K562 (cell line): ENCODE data around the gene CSF1R. TPM values are rescaled to one million over a fixed set of nuclear protein-coding genes. Genes with fewer than 3 reads are reported as not detected.

Source experiments
- GABPA ChIP-seq: fragments of 200-800 bp; sonication (Bioruptor generic); conservative IDR thresholded peaks from 2 replicates; pipeline ENCODE4 v1.6.1; 2016; ENCODE audit warnings: low read depth, missing genetic modification characterization, missing compliant biosample characterization
- polyA plus RNA-seq, 8 experiments: library from polyadenylated mRNA; depleted of rRNA in 4 of 8; stranded (reverse) in 5 of 8; unstranded in 3 of 8; fragments of >200 nt; fragmentation: Nextera tagmentation in 2 of 8; fragmentation: Illumina TruSeq in 1 of 8; extraction: Ambion mirVana in 2 of 8; extraction: Trizol in 1 of 8; gene quantifications; 2 replicates each; pipeline versions ENCODE4 v1.2.1 to v1.2.3, GENCODE V29; 2011 to 2014; ENCODE audit warnings: inconsistent platforms in 1 of 8, missing spikeins in 1 of 8
- total RNA-seq, 7 experiments: library from RNA; depleted of rRNA in 6 of 7; stranded (reverse); fragments of >200 nt in 6 of 7; fragmentation: Illumina TruSeq in 2 of 7; extraction: Trizol in 2 of 7; gene quantifications; 2 replicates each; pipeline versions ENCODE4 v1.2.1 to v1.2.3, GENCODE V29; 2011 to 2021; ENCODE audit warnings: low replicate concordance in 1 of 7
- TF ChIP-seq, protein P1 (sequence below), 2 experiments: fragments of 150-350 bp in 1 of 2; IDR thresholded peaks; 2 replicates each; pipeline ENCODE4 v1.6.1; 2012 to 2016; ENCODE audit warnings: low read depth in 2 of 2, low read length in 2 of 2, mild to moderate bottlenecking in 1 of 2, moderate library complexity in 1 of 2
- TF ChIP-seq, protein P2 (sequence below), 2 experiments: IDR thresholded peaks in 1 of 2; conservative IDR thresholded peaks in 1 of 2; 2 replicates each; pipeline ENCODE4 v1.6.1; 2016; ENCODE audit warnings: low read depth in 2 of 2, mild to moderate bottlenecking in 1 of 2, missing compliant biosample characterization in 1 of 2, missing genetic modification characterization in 1 of 2, moderate library complexity in 1 of 2

The CSF1R gene
- total and polyA plus RNA-seq, 9 of the 15 experiments (the other 6 are each of a cell fraction or from before 2014, with no cell fraction given): 0.03 to 0.64 (median 0.20) TPM; not detected in 6

DNA sequence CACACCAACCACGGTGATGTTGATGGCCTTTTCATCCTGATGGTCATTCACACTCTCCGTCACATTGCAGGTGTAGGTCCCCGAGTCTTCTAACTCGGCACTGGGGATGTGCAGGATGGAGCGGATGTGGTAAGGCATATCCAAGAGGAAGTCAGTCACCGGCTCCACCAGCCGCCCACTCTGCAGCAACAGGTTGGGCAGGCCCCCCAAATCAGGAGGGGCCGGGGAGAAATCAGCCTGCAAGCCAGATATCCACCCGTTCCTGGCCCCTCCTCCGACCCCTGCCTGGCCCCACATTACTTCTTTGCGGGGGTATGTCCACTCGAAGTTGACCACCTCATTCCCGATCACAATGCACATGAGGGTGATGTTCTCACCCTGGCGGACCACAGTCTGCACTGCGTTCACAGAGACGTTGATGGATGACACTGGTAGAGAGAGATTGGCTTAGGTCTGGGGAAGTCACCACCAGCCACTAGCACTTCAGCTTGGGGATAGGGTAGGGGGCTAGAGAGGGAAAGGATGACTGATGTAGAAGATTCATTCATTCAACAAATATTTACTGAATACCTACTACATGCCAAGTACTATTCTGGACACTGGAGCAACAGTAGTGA is 47.3 kb upstream of the CSF1R start (continued):
- TF ChIP-seq, protein P1, sequence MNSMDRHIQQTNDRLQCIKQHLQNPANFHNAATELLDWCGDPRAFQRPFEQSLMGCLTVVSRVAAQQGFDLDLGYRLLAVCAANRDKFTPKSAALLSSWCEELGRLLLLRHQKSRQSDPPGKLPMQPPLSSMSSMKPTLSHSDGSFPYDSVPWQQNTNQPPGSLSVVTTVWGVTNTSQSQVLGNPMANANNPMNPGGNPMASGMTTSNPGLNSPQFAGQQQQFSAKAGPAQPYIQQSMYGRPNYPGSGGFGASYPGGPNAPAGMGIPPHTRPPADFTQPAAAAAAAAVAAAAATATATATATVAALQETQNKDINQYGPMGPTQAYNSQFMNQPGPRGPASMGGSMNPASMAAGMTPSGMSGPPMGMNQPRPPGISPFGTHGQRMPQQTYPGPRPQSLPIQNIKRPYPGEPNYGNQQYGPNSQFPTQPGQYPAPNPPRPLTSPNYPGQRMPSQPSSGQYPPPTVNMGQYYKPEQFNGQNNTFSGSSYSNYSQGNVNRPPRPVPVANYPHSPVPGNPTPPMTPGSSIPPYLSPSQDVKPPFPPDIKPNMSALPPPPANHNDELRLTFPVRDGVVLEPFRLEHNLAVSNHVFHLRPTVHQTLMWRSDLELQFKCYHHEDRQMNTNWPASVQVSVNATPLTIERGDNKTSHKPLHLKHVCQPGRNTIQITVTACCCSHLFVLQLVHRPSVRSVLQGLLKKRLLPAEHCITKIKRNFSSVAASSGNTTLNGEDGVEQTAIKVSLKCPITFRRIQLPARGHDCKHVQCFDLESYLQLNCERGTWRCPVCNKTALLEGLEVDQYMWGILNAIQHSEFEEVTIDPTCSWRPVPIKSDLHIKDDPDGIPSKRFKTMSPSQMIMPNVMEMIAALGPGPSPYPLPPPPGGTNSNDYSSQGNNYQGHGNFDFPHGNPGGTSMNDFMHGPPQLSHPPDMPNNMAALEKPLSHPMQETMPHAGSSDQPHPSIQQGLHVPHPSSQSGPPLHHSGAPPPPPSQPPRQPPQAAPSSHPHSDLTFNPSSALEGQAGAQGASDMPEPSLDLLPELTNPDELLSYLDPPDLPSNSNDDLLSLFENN (IDR thresholded peaks at IDR 0.05; ENCODE audit: low read depth in 2 of 2, low read length in 2 of 2): no peak
- TF ChIP-seq GABPA: peak; percentile 31; the same call in 1 of the 2 replicates
- TF ChIP-seq, protein P2, sequence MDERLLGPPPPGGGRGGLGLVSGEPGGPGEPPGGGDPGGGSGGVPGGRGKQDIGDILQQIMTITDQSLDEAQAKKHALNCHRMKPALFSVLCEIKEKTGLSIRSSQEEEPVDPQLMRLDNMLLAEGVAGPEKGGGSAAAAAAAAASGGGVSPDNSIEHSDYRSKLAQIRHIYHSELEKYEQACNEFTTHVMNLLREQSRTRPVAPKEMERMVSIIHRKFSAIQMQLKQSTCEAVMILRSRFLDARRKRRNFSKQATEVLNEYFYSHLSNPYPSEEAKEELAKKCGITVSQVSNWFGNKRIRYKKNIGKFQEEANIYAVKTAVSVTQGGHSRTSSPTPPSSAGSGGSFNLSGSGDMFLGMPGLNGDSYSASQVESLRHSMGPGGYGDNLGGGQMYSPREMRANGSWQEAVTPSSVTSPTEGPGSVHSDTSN (CRISPR knock-in tag; IDR thresholded peaks at IDR 0.05; ENCODE audit: low read depth): no peak
- TF ChIP-seq, protein P2 (tag; conservative IDR thresholded peaks at IDR 0.05; ENCODE audit: low read depth): peak; percentile 72
